Measurements from ENCODE around the gene HMGN5.
A peak's percentile ranks its signal among the peaks of the same experiment; 100 is the strongest.

The HMGN5 gene

GRCh38 chrX:81201671-81202455, at the start of gene HMGN5, which contains the start of gene SH3BGRL:
HMGN5 (minus strand) TSS chrX:81201913; CDS start chrX:81121549, 80,364 bp downstream.
SH3BGRL (plus strand) TSS chrX:81202102; CDS start chrX:81202201, 99 bp downstream.
- DNase-seq (ENCODE audit: low spot score): peak; percentile 76

- no peak for DNase-seq (ENCODE audit: low spot score)
Measured at GRCh38 chrX:81241753-81242152, 40.0 kb upstream of the HMGN5 start.

GRCh38 chrX:81240701-81241331, 39.1 kb upstream of the HMGN5 start:
- no peak for DNase-seq (ENCODE audit: low spot score)

GRCh38 chrX:81238166-81238565, 36.5 kb upstream of the HMGN5 start:
- no peak for DNase-seq (ENCODE audit: low spot score)

- no peak for DNase-seq (ENCODE audit: low spot score)
Measured at GRCh38 chrX:81237516-81237915, 35.8 kb upstream of the HMGN5 start.

DNA sequence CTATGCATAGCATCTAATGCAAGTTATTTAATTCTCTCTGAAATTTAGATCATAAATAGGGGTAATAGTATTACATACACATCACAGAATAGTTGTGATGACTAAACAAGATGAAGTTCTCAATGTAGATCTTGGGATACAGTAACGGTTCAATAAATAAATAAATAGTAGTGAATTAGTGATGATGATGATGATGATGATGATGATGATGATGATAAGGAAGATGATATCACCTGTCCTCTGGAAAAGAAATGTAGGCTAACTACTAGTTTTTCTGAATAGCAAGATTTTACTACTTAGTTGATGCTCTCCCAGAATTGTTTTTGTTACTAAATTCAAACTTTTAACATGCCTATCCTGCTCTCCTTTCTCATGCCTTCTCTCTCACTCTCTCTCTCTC, 30.5 kb upstream of the HMGN5 start:
- no peak for DNase-seq (ENCODE audit: low spot score)

DNA sequence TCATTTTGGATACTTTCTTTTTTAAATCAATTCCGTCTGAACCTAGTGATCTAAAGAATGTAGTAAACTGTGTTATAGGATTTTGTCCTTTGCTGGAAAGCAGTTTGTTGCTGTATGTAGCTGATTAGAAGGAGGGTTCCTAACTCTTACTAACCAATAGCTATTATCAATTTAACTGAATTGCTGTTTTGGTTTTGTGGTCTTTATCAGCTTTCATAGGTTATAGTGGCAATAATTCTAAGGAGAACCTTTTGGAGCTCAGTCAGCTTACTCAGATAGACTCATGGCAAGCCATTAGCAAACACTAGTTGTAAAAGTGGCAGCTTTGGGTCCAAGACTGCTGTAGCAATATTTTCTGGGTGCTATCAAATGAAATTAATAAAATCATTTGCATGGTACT, 29.8 kb upstream of the HMGN5 start:
- no peak for DNase-seq (ENCODE audit: low spot score)

DNA sequence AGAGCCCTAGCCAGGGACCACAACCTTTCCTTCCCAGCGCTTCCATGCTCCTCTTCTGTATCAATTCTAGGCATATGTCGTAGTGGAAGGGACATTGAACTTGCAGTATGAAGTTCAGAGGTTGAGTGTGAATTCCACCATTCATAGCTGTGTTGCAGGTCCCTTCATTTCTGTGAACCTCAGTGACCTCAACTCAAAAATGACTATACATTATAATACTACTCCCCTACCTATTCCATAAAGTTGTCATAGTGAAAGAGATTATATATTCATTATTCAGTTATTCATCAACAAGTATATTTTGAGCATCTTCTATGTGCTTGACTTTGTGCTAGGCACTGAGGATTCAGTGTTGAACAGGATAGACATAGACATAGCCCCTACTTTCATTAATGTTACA, 28.2 kb upstream of the HMGN5 start:
- DNase-seq (ENCODE audit: low spot score): no peak

- no peak for DNase-seq (ENCODE audit: low spot score)
Measured at GRCh38 chrX:81229229-81229628, 27.5 kb upstream of the HMGN5 start.

GRCh38 chrX:81215685-81216084, 14.0 kb upstream of the HMGN5 start:
- DNase-seq (ENCODE audit: low spot score): no peak

DNA sequence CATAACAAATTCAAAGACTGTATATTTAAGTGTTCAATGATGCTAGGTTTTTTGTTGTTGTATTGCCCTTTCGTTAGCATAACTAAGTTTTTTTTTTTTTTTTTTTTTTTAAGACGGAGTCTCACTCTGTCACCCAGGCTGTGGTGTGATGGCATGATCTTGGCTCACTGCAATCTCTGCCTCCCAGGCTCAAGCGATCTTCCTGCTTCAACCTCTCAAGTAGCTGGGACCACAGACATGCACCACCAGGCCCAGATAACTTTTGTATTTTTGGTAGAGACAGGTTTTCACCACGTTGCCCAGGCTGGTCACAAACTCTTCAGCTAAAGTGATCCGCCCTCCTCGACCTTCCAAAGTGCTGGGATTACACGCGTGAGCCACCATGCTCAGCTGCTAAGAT, 7.2 kb upstream of the HMGN5 start:
- no peak for DNase-seq (ENCODE audit: low spot score)

- DNase-seq (ENCODE audit: low spot score): no peak
Measured at GRCh38 chrX:81206476-81206875, 4.8 kb upstream of the HMGN5 start.

DNA sequence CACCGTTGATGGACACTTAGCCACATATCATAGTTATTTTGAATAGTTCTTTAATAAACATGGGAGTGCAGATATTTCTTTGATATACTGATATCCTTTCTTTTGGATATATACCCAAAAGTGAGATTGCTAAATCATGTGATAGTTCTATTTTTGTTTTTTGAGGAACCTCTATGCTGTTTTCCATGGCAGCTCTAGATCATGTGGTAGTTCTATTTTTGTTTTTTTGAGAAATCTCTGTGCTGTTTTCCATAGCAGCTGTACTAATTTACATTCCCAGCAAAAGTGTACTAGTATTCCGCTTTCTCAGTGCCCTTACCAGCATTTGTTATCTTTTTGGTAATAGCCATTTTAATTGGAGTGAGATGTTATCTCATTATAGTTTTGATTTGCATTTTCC, 3.8 kb upstream of the HMGN5 start:
- DNase-seq (ENCODE audit: low spot score): no peak

GRCh38 chrX:81202943-81203342, 1.2 kb upstream of the HMGN5 start:
- DNase-seq (ENCODE audit: low spot score): no peak

- no peak for DNase-seq (ENCODE audit: low spot score)
Measured at GRCh38 chrX:81202456-81202819, 725 bp upstream of the HMGN5 start.

GRCh38 chrX:81201071-81201470, 642 bp downstream of the HMGN5 start:
- DNase-seq (ENCODE audit: low spot score): no peak

- DNase-seq (ENCODE audit: low spot score): peak; percentile 49
Measured at GRCh38 chrX:81195712-81196111, 6.0 kb downstream of the HMGN5 start.

- no peak for DNase-seq (ENCODE audit: low spot score)
Measured at GRCh38 chrX:81195259-81195658, 6.5 kb downstream of the HMGN5 start.

DNA sequence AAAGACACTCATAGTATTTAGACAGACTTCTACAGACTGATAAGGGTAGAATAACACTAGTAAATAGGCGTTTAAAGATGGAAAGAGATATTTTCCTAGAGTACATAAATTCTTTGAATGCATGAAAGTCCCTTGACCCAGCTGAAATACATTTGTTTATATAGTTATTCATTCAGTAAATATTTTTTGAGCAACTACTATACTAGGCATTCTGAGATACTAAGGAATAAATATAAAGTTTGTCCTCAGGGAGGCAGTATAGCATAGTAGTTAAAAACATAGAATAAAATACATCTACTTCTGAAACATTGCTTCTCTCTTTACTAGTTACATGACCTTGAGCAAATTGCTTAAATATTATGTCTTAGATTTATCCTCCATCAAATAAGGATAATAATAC, 27.4 kb downstream of the HMGN5 start:
- DNase-seq (ENCODE audit: low spot score): no peak

GRCh38 chrX:81168391-81168790, 33.3 kb downstream of the HMGN5 start:
- no peak for DNase-seq (ENCODE audit: low spot score)

DNA sequence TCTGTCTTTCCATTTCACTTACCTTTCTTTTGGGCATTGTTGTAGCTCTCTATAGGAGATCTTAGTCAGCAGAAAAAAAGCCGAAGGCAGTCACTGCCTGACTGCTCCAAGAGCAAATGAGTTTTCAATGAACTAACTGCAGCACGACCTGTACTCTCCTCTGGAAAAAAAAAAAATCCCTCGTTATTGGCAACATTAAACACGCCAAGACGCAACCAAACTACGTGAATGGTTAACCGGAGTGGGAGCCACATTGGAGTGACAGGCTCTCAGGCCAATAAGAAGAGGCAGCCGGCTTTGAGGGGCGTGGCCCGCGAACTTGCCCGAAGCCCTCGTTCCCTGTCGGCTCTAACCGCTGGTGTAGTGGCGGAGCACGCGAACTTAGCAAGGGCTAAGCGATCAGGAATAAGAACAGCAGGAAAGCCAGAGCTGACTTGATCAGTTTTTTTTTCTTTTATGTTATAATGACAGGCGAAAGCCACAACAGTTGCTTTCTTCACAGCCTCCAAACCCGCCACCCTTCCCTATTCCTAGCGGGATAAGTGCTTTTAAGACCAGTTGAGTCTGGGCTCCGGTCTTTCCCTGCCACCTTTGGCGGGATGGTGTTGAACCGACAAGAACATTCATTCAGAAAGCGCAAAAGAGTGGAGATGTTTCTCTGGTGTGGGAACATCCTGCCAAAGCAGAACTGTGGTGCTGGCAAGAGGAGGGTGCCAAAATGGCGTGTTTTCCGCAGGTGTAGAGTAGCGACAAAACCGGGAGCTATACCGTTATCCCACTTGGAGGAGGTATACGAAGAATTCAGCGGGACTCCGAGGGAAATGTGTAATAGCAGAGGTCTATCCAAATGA, 80.0 kb downstream of the HMGN5 start:
- peak; percentile 88 for DNase-seq (ENCODE audit: low spot score)

DNA sequence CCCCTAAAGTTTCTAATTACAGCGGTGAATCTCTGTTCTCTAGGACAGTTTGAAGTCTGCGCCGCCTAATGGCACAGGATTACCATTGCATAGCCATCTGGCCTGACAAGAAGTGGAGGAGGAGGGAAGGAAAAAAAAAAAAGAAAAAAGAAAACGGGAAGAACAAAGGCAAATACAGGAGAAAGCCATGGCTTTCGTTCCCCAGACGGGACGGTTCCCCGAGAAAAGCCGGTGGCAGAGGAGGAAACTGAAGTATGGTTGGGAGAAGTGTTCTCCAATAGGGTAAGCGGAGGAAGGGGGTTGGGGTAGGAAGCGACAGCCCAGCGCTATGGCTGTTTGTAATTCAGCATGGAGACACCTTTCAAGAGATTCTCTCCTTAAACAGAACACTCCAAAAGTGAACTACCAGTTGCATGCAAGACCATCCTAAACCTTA, 80.8 kb downstream of the HMGN5 start:
- peak; percentile 49 for DNase-seq (ENCODE audit: low spot score)
